GM13976 (cell line): ENCODE data around the gene RAB15.

Experiments used
- DNase-seq: peaks from one replicate; pipeline ENCODE4 v3.0.0; 2012; ENCODE audit warnings: low spot score
- CTCF ChIP-seq: IDR thresholded peaks from 2 replicates; pipeline ENCODE4 v1.5.1; 2012; ENCODE audit warnings: borderline replicate concordance, mild to moderate bottlenecking; ENCODE audit not compliant: insufficient read depth; ENCODE audit errors: extremely low read depth, missing control alignments, control extremely low read depth
- in situ Hi-C: fragments of 300-500 bp; cut with MboI; formaldehyde crosslinking; loops from one replicate; pipeline ENCODE4 v1.12.0; 2022; ENCODE audit warnings: low sequenced_read_pairs, mixed read lengths, inconsistent platforms; ENCODE audit not compliant: unreplicated experiment

RAB15 gene

GRCh38 chr14:64929014-64929359 is 43.1 kb downstream of the RAB15 start:
- no peak for DNase-seq
- in situ Hi-C loops, result no loop called here
- TF ChIP-seq CTCF, result no peak

GRCh38 chr14:64928239-64929013 is 43.7 kb downstream of the RAB15 start:
- no peak for DNase-seq
- in situ Hi-C loops, result no loop called here

GRCh38 chr14:64927031-64927430 is 45.1 kb downstream of the RAB15 start:
- in situ Hi-C loops, result no loop called here
- no peak for TF ChIP-seq CTCF
- no peak for DNase-seq

More at GRCh38 chr14:64928239-64929013, 43.7 kb downstream of the RAB15 start:
- TF ChIP-seq CTCF, result no peak

GRCh38 chr14:64926398-64926995 is 45.6 kb downstream of the RAB15 start:
- no peak for TF ChIP-seq CTCF
- DNase-seq, result no peak
- in situ Hi-C loops, result no loop called here

GRCh38 chr14:64923015-64923414 is 49.1 kb downstream of the RAB15 start:
- no peak for TF ChIP-seq CTCF
- in situ Hi-C loops, result no loop called here
- no peak for DNase-seq

GRCh38 chr14:64920465-64920864 is 51.7 kb downstream of the RAB15 start:
- in situ Hi-C loops, result no loop called here
- DNase-seq, result no peak
- TF ChIP-seq CTCF, result no peak
